ENCODE results near the gene FRMPD4. TPM values are rescaled to one million over a fixed set of nuclear protein-coding genes. Genes with fewer than 3 reads are reported as not detected.

FRMPD4 gene
- total RNA-seq, 1 donor from 2014 or later = 1.7 TPM

GRCh38 chrX:12349201-12349600 is 210.9 kb downstream of the FRMPD4 start:
- no peak overlapping the region for H3K27ac Mint-ChIP-seq (ENCODE audit: unreplicated experiment)
- DNase-seq (ENCODE audit: extremely low spot score, unreplicated experiment) = no peak
- H3K4me1 Mint-ChIP-seq (ENCODE audit: unreplicated experiment) = no peaks in the 10 kb centered on the region
- no peaks in the 10 kb centered on the region for H3K36me3 Mint-ChIP-seq (ENCODE audit: unreplicated experiment)
- TF ChIP-seq CTCF (IDR thresholded peaks at IDR 0.05) = no peak
- H3K9me3 Mint-ChIP-seq (ENCODE audit: unreplicated experiment) = peaks cover 11% of the 10 kb centered on the region
- H3K4me3 Mint-ChIP-seq (ENCODE audit: unreplicated experiment) = no peak overlapping the region
- H3K27me3 Mint-ChIP-seq (ENCODE audit: unreplicated experiment) = peaks cover 2% of the 10 kb centered on the region

GRCh38 chrX:12352922-12353321 is 214.6 kb downstream of the FRMPD4 start:
- no peaks in the 10 kb centered on the region for H3K36me3 Mint-ChIP-seq (ENCODE audit: unreplicated experiment)
- H3K9me3 Mint-ChIP-seq (ENCODE audit: unreplicated experiment) = peaks cover 19% of the 10 kb centered on the region
- H3K27me3 Mint-ChIP-seq (ENCODE audit: unreplicated experiment) = peaks cover 2% of the 10 kb centered on the region
- peaks cover 6% of the 10 kb centered on the region for H3K4me1 Mint-ChIP-seq (ENCODE audit: unreplicated experiment)
- H3K27ac Mint-ChIP-seq (ENCODE audit: unreplicated experiment) = no peak overlapping the region
- no peak for DNase-seq (ENCODE audit: extremely low spot score, unreplicated experiment)
- TF ChIP-seq CTCF (IDR thresholded peaks at IDR 0.05) = no peak
- H3K4me3 Mint-ChIP-seq (ENCODE audit: unreplicated experiment) = no peak overlapping the region

- H3K4me3 Mint-ChIP-seq (ENCODE audit: unreplicated experiment) = no peak overlapping the region
- peaks cover 26% of the 10 kb centered on the region for H3K4me1 Mint-ChIP-seq (ENCODE audit: unreplicated experiment)
- H3K9me3 Mint-ChIP-seq (ENCODE audit: unreplicated experiment) = peaks cover 12% of the 10 kb centered on the region
- no peaks in the 10 kb centered on the region for H3K36me3 Mint-ChIP-seq (ENCODE audit: unreplicated experiment)
- H3K27me3 Mint-ChIP-seq (ENCODE audit: unreplicated experiment) = no peaks in the 10 kb centered on the region
- no peak for DNase-seq (ENCODE audit: extremely low spot score, unreplicated experiment)
- no peak for TF ChIP-seq CTCF (IDR thresholded peaks at IDR 0.05)
- peak overlapping the region; percentile 20 for H3K27ac Mint-ChIP-seq (ENCODE audit: unreplicated experiment)
Measured at GRCh38 chrX:12360383-12360782, 222.1 kb downstream of the FRMPD4 start.

- H3K27me3 Mint-ChIP-seq (ENCODE audit: unreplicated experiment) = no peaks in the 10 kb centered on the region
- H3K27ac Mint-ChIP-seq (ENCODE audit: unreplicated experiment) = peak overlapping the region; percentile 20
- no peaks in the 10 kb centered on the region for H3K36me3 Mint-ChIP-seq (ENCODE audit: unreplicated experiment)
- DNase-seq (ENCODE audit: extremely low spot score, unreplicated experiment) = no peak
- H3K4me3 Mint-ChIP-seq (ENCODE audit: unreplicated experiment) = no peak overlapping the region
- peaks cover 19% of the 10 kb centered on the region for H3K9me3 Mint-ChIP-seq (ENCODE audit: unreplicated experiment)
- TF ChIP-seq CTCF (IDR thresholded peaks at IDR 0.05) = no peak
- peaks cover 22% of the 10 kb centered on the region for H3K4me1 Mint-ChIP-seq (ENCODE audit: unreplicated experiment)
Measured at GRCh38 chrX:12360986-12361598, 222.8 kb downstream of the FRMPD4 start.

GRCh38 chrX:12363216-12363615 is 224.9 kb downstream of the FRMPD4 start:
- H3K27ac Mint-ChIP-seq (ENCODE audit: unreplicated experiment) = peak overlapping the region; percentile 41
- H3K36me3 Mint-ChIP-seq (ENCODE audit: unreplicated experiment) = no peaks in the 10 kb centered on the region
- H3K4me1 Mint-ChIP-seq (ENCODE audit: unreplicated experiment) = peaks cover 25% of the 10 kb centered on the region
- TF ChIP-seq CTCF (IDR thresholded peaks at IDR 0.05) = no peak
- peaks cover 13% of the 10 kb centered on the region for H3K9me3 Mint-ChIP-seq (ENCODE audit: unreplicated experiment)
- H3K4me3 Mint-ChIP-seq (ENCODE audit: unreplicated experiment) = no peak overlapping the region
- no peak for DNase-seq (ENCODE audit: extremely low spot score, unreplicated experiment)
- no peaks in the 10 kb centered on the region for H3K27me3 Mint-ChIP-seq (ENCODE audit: unreplicated experiment)

Measured in osteocyte (in vitro differentiated cells).